HG03045 (cell line): Measurements from ENCODE around the gene SIRPA.
"Not testable (repeated sequence)": the region's sequence is repeated elsewhere in the genome, so short reads cannot be mapped to it uniquely, and the experiment has no call there.

Experiments used
- ATAC-seq: cut with Tn5 transposase; IDR thresholded peaks from one replicate; pipeline ENCODE4 v1.9.1; 2021; ENCODE audit warnings: mild to moderate bottlenecking, moderate library complexity; ENCODE audit not compliant: unreplicated experiment

Gene SIRPA

GRCh38 chr20:1904135-1904534 lies 8.9 kb downstream of the SIRPA start:
- ATAC-seq, result no peak

- no peak for ATAC-seq
Observed at GRCh38 chr20:1905009-1905408, 9.8 kb downstream of the SIRPA start.

- no peak for ATAC-seq
Observed at GRCh38 chr20:1905693-1906092, 10.5 kb downstream of the SIRPA start.

GRCh38 chr20:1906361-1907051 lies 11.3 kb downstream of the SIRPA start:
- no peak for ATAC-seq

GRCh38 chr20:1907586-1907985 lies 12.4 kb downstream of the SIRPA start:
- ATAC-seq, result no peak

GRCh38 chr20:1908191-1908590 lies 13.0 kb downstream of the SIRPA start:
- ATAC-seq, result no peak

- no peak for ATAC-seq
Observed at GRCh38 chr20:1909097-1909496, 13.9 kb downstream of the SIRPA start.

GRCh38 chr20:1911536-1911935 lies 16.3 kb downstream of the SIRPA start:
- no peak for ATAC-seq

- ATAC-seq, result no peak
Observed at GRCh38 chr20:1912053-1912452, 16.8 kb downstream of the SIRPA start.

GRCh38 chr20:1912646-1913045 lies 17.4 kb downstream of the SIRPA start:
- no peak for ATAC-seq

GRCh38 chr20:1915233-1915632 lies 20.0 kb downstream of the SIRPA start:
- not testable (repeated sequence) for ATAC-seq

- no peak for ATAC-seq
Observed at GRCh38 chr20:1915725-1916124, 20.5 kb downstream of the SIRPA start.

- ATAC-seq, result no peak
Observed at GRCh38 chr20:1917786-1918185, 22.6 kb downstream of the SIRPA start.

GRCh38 chr20:1918491-1919165 lies 23.4 kb downstream of the SIRPA start:
- ATAC-seq, result no peak

GRCh38 chr20:1920252-1920651 lies 25.0 kb downstream of the SIRPA start:
- ATAC-seq, result no peak

GRCh38 chr20:1920826-1921225 lies 25.6 kb downstream of the SIRPA start:
- ATAC-seq, result no peak

- ATAC-seq, result not testable (repeated sequence)
Observed at GRCh38 chr20:1921985-1922384, 26.8 kb downstream of the SIRPA start.

- ATAC-seq, result no peak
Observed at GRCh38 chr20:1922786-1923185, 27.6 kb downstream of the SIRPA start.

- ATAC-seq, result no peak
Observed at GRCh38 chr20:1924910-1925861, 30.0 kb downstream of the SIRPA start.

- ATAC-seq, result no peak
Observed at GRCh38 chr20:1926237-1926636, 31.0 kb downstream of the SIRPA start.

- no peak for ATAC-seq
Observed at GRCh38 chr20:1927217-1927616, 32.0 kb downstream of the SIRPA start.

GRCh38 chr20:1928154-1928553 lies 32.9 kb downstream of the SIRPA start:
- ATAC-seq, result no peak
